Colonic mucosa (tissue), 4 donors: Measurements from ENCODE around the gene ATP7A. TPM values are rescaled to one million over a fixed set of nuclear protein-coding genes. Genes with fewer than 3 reads are reported as not detected.
"Not testable (repeated sequence)": the region's sequence is repeated elsewhere in the genome, so short reads cannot be mapped to it uniquely, and the experiment has no call there.

Experiments
- DNase-seq: peaks from one replicate; pipeline ENCODE4 v3.0.0-alpha.2; 2020
- H3K27ac ChIP-seq: fragments of 200-600 bp; one replicate; pipeline ENCODE4 v1.8.0; 2021
- H3K27me3 ChIP-seq: fragments of 200-600 bp; one replicate; pipeline ENCODE4 v1.8.0; 2021
- H3K36me3 ChIP-seq: fragments of 200-600 bp; one replicate; pipeline ENCODE4 v1.8.0; 2021
- H3K4me1 ChIP-seq: fragments of 200-600 bp; one replicate; pipeline ENCODE4 v1.8.0; 2021; ENCODE audit warnings: mild to moderate bottlenecking
- H3K4me3 ChIP-seq: fragments of 200-600 bp; one replicate; pipeline ENCODE4 v1.8.0; 2021
- H3K9ac ChIP-seq, 2 donors: one replicate each; pipeline ENCODE4 v1.7.0; 2013; ENCODE audit warnings: control low read depth in 2 of 2, low read depth in 2 of 2, low read length in 2 of 2
- H3K9me3 ChIP-seq: fragments of 200-600 bp; one replicate; pipeline ENCODE4 v1.8.0; 2021
- CTCF ChIP-seq: fragments of 200-600 bp; IDR thresholded peaks from one replicate; pipeline ENCODE4 v1.8.0; 2022; ENCODE audit warnings: antibody characterized with exemption, mild to moderate bottlenecking
- intact Hi-C: fragments of 100-400 bp; cut with DNase I; formaldehyde crosslinking; loops from one replicate; pipeline ENCODE4 v1.14.1; 2022
- total RNA-seq, 2 donors: library from RNA; stranded (reverse); fragmentation: NEBNext Ultra II Directional in 1 of 2; extraction: Animal tissue kit (Norgen Biotek cat#: 25700) in 1 of 2; gene quantifications; one replicate each; pipeline ENCODE4 v1.2.1, GENCODE V29; 2021
- donor health status: healthy.
- donor health status: DM: no; HTN: no; CAD: no.
- donor health status: DM: no; HTN: no; CAD: no.

Gene ATP7A
- total RNA-seq, 2 donors from 2014 or later = 8.3 to 11.8 TPM

- Histone ChIP-seq H3K27ac (no peak overlapping the region), H3K4me3 (no peak overlapping the region), H3K36me3 (no peaks in the 10 kb centered on the region), H3K27me3 (no peaks in the 10 kb centered on the region), H3K4me1 (no peaks in the 10 kb centered on the region), H3K9ac (no peak overlapping the region), H3K9me3 (no peaks in the 10 kb centered on the region)
- intact Hi-C loops = no loop called here
- TF ChIP-seq CTCF = no peak
- DNase-seq = no peak
These were observed 165.4 kb downstream of the ATP7A start for GRCh38 chrX:78075787-78076389.

GRCh38 chrX:78081413-78081812 lies 170.9 kb downstream of the ATP7A start:
- DNase-seq, intact Hi-C loops, H3K4me1 ChIP-seq, H3K27me3 ChIP-seq, H3K27ac ChIP-seq, H3K9me3 ChIP-seq, H3K36me3 ChIP-seq, H3K9ac ChIP-seq, H3K4me3 ChIP-seq: not testable (repeated sequence)

- no peak overlapping the region for H3K4me3 ChIP-seq
- no peak overlapping the region for H3K27ac ChIP-seq
- H3K27me3 ChIP-seq = no peaks in the 10 kb centered on the region
- no peak for TF ChIP-seq CTCF
- no peak overlapping the region for H3K9ac ChIP-seq
- no peaks in the 10 kb centered on the region for H3K4me1 ChIP-seq
- intact Hi-C loops = no loop called here
- no peaks in the 10 kb centered on the region for H3K36me3 ChIP-seq
- DNase-seq = no peak
- no peaks in the 10 kb centered on the region for H3K9me3 ChIP-seq
These were observed 181.8 kb downstream of the ATP7A start for GRCh38 chrX:78092296-78092695.

- TF ChIP-seq CTCF = no peak
- no peak overlapping the region for H3K27ac ChIP-seq
- H3K27me3 ChIP-seq = no peaks in the 10 kb centered on the region
- no peak overlapping the region for H3K9ac ChIP-seq
- no peaks in the 10 kb centered on the region for H3K36me3 ChIP-seq
- no peaks in the 10 kb centered on the region for H3K9me3 ChIP-seq
- H3K4me3 ChIP-seq = no peak overlapping the region
- no peaks in the 10 kb centered on the region for H3K4me1 ChIP-seq
- DNase-seq = no peak
- intact Hi-C loops = no loop called here
These were observed 187.6 kb downstream of the ATP7A start for GRCh38 chrX:78098108-78098507.

Other genes with a start within 250 kb of the ATP7A start
- 10 to 100 TPM; 44.2 to 57.0 TPM for gene ATRX, start 124.5 kb upstream of the ATP7A start, total RNA-seq
- 10 to 100 TPM; 55.8 to 58.0 TPM for gene MAGT1, start 15.3 kb upstream of the ATP7A start, total RNA-seq
- gene COX7B, start 11.2 kb upstream of the ATP7A start, total RNA-seq = 100 to 1,000 TPM; 485 to 517 TPM
- under 1 TPM in 1 of 2 donors, not detected in 1; 0.77 TPM for gene PGAM4, start 58.9 kb downstream of the ATP7A start, total RNA-seq
- 100 to 1,000 TPM; 500 to 706 TPM for gene PGK1, start 193.6 kb downstream of the ATP7A start, total RNA-seq
- gene TAF9B, start 229.0 kb downstream of the ATP7A start, total RNA-seq = 1 to 10 TPM; 5.8 to 6.3 TPM